Measurements from ENCODE around the gene SPEG. TPM values are rescaled to one million over a fixed set of nuclear protein-coding genes. Genes with fewer than 3 reads are reported as not detected.

SPEG gene
- total and polyA plus RNA-seq, 2 of the 13 experiments (the other 11 are each of a cell fraction or from before 2014, with no cell fraction given) = 0.18 to 0.24 TPM

- no peak for TF ChIP-seq ZBTB39 (CRISPR knock-in tag; IDR thresholded peaks at IDR 0.05)
- peak in 1 of 2 experiments; percentile 59; a peak in 2 of 4 replicates for TF ChIP-seq KLF16 (CRISPR knock-in tag; IDR thresholded peaks at IDR 0.05)
- no peak for TF ChIP-seq NCOR1 (IDR thresholded peaks at IDR 0.05; ENCODE audit: borderline replicate concordance, low read length)
- TF ChIP-seq KLF12 (CRISPR knock-in tag; IDR thresholded peaks at IDR 0.05; ENCODE audit: borderline replicate concordance) = no peak
- TF ChIP-seq SAFB2 (CRISPR knock-in tag; IDR thresholded peaks at IDR 0.05; ENCODE audit: borderline replicate concordance, low read depth) = no peak
- no peak for TF ChIP-seq ZNF343 (CRISPR knock-in tag; IDR thresholded peaks at IDR 0.05)
- TF ChIP-seq ZFAT (CRISPR knock-in tag; conservative IDR thresholded peaks at IDR 0.05) = no peak
- no peak for TF ChIP-seq SRSF1 (optimal IDR thresholded peaks at IDR 0.05; ENCODE audit: low read depth, low read length)
- no peak for TF ChIP-seq MIXL1 (CRISPR knock-in tag; IDR thresholded peaks at IDR 0.05)
- TF ChIP-seq PLRG1 (conservative IDR thresholded peaks at IDR 0.05) = no peak
- no peak for TF ChIP-seq ZNF33B (CRISPR knock-in tag; IDR thresholded peaks at IDR 0.05)
- TF ChIP-seq CSRNP1 (CRISPR knock-in tag; IDR thresholded peaks at IDR 0.05) = no peak
- TF ChIP-seq ZNF883 (CRISPR knock-in tag; IDR thresholded peaks at IDR 0.05; ENCODE audit: not compliant biosample characterization) = no peak
- TF ChIP-seq ZNF576 (CRISPR knock-in tag; IDR thresholded peaks at IDR 0.05) = no peak
- no peak for TF ChIP-seq ZNF784 (CRISPR knock-in tag; IDR thresholded peaks at IDR 0.05; ENCODE audit: borderline replicate concordance)
- no peak for TF ChIP-seq TGIF2 (CRISPR knock-in tag; IDR thresholded peaks at IDR 0.05)
- no peak for TF ChIP-seq ZNF746 (CRISPR knock-in tag; IDR thresholded peaks at IDR 0.05)
- TF ChIP-seq ZSCAN5A (CRISPR knock-in tag; IDR thresholded peaks at IDR 0.05; ENCODE audit: borderline replicate concordance) = no peak
- no peak for TF ChIP-seq ZFP62 (CRISPR knock-in tag; IDR thresholded peaks at IDR 0.05)
- no peak for TF ChIP-seq POLR2AphosphoS2 (IDR thresholded peaks at IDR 0.05; ENCODE audit: low read depth, low read length)
- no peak for TF ChIP-seq MTERF4 (CRISPR knock-in tag; IDR thresholded peaks at IDR 0.05)
- TF ChIP-seq RELA (CRISPR knock-in tag; IDR thresholded peaks at IDR 0.05) = no peak
Observed at GRCh38 chr2:219398721-219399363, 35.8 kb upstream of the SPEG start (continued).
